Head of caudate nucleus (tissue), 42 donors: ENCODE data around the gene NEUROD2.

ENCODE experiments used
- DNase-seq, 42 donors: peaks; one replicate each; pipeline versions ENCODE4 v3.0.0 to v3.0.0-alpha.2; 2020 to 2021; ENCODE audit warnings: mixed read lengths in 7 of 42
- intact Hi-C: fragments of 100-400 bp; cut with DNase I; formaldehyde crosslinking; loops from one replicate; pipeline ENCODE4 v1.15.0; 2022

The NEUROD2 gene

GRCh38 chr17:39607057-39607850 lies 466 bp downstream of the NEUROD2 start:
- DNase-seq = no peak
- intact Hi-C loops = no loop called here

GRCh38 chr17:39606434-39607056 lies 1.2 kb downstream of the NEUROD2 start:
- intact Hi-C loops = no loop called here
- no peak for DNase-seq

DNA sequence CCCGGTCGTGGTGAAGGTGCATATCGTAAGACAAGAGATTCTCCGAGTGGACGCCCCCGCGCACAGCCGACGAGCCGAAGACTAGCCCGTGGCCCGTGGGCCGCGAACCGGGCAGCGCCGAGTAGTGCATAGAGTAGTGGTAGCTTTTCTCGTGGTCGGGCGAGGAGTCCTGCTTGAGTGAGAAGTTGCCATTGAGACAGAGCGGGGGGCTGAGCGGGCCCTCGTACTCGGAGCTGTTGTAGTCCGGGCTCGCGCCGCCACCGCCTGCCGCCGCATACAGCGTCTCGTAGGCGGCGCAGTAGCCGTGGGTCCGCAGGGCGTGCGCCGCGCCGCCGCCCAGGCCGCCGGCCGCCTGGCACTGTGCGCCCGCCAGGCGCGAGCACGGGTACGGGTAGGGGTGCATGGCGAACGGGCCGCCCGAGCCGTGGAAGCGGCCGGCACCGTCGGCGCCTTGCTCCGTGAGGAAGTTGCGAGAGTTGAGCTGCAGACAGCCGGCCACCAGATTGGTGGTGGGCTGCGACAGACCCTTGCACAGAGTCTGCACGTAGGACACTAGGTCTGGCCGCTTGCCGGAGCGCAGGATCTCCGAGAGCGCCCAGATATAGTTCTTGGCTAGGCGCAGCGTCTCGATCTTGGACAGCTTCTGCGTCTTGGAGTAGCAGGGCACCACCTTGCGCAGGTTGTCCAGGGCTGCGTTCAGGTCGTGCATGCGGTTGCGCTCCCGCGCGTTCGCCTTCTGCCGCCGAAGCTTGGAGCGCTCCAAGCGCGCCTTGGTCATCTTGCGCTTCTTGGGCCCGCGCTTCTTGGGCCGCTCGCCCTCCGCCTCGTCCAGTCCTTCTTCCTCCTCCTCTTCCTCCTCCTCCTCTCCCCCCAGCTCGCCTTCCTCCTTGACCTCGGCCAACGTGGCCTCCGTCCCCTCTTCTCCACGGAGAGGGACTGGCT lies 2.0 kb downstream of the NEUROD2 start:
- DNase-seq = no peak
- intact Hi-C loops = no loop called here

- no peak for DNase-seq
- intact Hi-C loops = no loop called here
Observed at GRCh38 chr17:39604911-39605491, 2.7 kb downstream of the NEUROD2 start.

DNA sequence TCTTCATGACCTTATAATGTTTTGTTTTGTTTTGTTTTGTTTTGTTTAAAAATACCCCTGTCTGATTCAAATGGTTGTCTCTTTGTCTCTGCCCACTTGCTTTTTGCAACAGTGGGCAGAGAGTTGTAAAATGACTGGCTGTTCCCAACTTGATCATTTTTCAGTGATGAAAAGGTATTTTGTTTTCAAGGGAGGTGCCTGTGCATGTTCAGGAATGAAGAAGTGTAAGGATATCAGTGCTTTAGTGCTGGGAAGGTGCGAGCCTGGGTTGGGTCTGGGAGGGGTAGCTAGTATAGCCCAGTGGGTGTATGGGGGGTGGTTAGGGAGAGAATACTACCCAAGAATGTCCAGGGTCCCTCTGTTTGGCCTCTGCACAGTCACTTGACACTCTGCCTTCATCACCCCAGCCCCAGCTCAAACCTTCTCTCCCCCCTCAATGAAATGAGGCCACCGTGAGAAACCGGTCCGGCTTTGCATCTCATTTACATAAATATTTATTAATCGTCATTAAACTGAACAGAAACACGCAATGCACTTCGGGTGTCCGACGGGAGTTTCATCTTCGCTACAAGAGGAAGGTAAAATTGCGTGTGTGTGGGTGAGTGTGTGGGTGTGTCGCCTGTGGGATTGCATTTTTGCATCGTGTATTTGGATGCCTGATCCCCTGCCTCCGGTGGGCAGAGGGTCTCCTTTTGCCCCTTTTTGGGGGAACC lies 4.3 kb downstream of the NEUROD2 start:
- intact Hi-C loops = no loop called here
- DNase-seq = no peak

GRCh38 chr17:39602533-39603303 lies 5.0 kb downstream of the NEUROD2 start:
- intact Hi-C loops = no loop called here
- no peak for DNase-seq

GRCh38 chr17:39601758-39602532 lies 5.8 kb downstream of the NEUROD2 start:
- intact Hi-C loops = no loop called here

GRCh38 chr17:39600997-39601597 lies 6.6 kb downstream of the NEUROD2 start:
- DNase-seq = no peak

More at GRCh38 chr17:39601758-39602532, 5.8 kb downstream of the NEUROD2 start:
- no peak for DNase-seq

DNA sequence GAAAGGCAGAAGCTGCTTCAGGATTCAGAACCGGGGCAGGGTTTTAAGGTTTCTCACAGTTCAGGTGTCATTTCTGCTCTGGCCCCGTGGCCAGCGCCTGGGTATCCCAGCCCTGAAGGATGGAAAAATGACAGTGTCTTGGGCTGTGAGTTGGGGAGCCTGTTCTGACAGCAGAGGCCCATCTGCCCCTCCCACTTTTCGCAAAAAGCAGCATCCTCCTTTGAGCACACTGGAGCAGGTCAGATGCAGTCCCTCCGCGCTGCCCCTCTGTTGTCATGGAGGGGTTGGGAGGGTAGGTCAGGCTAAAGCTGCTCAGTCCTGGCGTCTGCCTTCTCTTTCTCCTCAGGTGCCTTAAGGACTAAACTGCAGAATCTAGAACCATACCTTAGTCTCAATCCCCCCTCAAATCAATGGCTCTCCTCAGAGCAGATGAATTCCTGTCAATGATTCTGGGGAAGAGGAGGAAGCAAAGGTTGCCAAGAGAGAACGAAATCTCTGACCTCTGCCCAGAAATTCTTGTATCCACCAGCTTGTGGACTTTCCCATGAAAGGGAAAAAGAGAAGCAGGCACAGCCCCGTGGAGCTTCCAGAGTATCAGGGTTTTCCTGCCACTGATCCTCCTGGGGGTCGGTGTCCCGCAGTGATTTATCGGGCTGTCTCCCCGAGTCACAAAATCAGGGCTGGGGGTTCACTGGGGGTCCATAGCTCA lies 7.3 kb downstream of the NEUROD2 start:
- DNase-seq = no peak
- intact Hi-C loops = no loop called here

More at GRCh38 chr17:39600997-39601597, 6.6 kb downstream of the NEUROD2 start:
- intact Hi-C loops = no loop called here

DNA sequence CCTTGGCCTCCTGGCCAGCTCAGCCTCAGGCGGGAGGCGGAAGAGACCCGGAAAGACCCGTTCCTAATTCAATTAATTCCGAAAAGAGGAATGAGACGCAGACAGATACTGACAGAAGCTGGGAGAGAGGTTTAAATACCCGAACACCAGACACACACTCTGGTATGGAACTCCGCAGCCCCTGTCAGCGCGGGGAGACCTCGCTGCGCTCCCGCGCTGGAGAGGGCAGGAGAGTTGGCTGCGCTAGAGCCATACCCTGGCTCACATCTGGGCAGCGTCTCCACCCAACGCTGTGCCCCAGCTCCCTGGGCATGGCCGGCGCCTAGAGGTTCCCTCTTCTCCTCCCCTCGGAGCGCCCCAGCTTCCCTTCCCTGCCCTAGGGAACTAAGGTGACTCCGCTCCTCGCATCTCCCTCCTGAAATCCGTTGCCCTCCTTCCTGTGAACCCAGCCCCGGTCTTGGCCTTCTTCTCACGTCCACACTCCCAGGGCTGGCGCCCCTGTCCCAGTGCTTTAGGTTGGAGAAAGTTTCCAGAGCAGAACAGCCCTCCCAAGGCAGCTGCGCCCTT lies 8.0 kb downstream of the NEUROD2 start:
- intact Hi-C loops = no loop called here
- DNase-seq = no peak

DNA sequence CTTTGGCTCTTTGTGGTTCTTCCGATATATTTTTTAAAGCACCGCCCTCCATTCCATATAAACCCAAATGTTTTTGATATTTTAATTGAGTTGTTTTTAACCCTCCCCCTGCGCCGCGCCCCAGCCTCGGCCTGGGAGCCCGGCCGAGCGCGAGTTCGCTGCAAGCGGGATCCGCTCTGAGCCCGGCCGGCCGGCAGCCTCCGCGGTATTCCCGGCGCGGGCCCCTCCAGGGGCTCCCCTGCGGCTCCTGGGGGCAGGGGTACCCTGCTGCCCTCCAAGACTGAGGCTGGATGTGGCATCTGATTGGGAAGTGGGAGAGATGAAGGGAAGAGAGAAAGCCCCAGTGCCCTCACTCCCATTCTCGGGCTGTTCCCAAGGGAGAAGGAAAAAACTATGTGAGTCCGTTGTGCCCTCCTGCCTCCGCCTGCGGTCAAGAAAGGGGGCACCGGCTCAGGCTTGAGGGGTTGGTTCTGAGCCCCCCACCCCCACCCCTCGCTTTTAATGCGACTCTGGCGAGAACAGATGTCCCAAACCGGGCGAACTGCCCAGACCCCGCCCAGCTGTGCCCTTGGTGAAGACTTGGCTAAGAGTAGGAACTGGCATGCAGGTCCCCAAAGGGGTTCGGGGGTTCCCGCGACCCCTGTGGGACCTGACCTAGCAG lies 8.6 kb downstream of the NEUROD2 start:
- DNase-seq = no peak
- intact Hi-C loops = no loop called here

GRCh38 chr17:39598630-39599003 lies 9.1 kb downstream of the NEUROD2 start:
- DNase-seq = no peak
- intact Hi-C loops = no loop called here

DNA sequence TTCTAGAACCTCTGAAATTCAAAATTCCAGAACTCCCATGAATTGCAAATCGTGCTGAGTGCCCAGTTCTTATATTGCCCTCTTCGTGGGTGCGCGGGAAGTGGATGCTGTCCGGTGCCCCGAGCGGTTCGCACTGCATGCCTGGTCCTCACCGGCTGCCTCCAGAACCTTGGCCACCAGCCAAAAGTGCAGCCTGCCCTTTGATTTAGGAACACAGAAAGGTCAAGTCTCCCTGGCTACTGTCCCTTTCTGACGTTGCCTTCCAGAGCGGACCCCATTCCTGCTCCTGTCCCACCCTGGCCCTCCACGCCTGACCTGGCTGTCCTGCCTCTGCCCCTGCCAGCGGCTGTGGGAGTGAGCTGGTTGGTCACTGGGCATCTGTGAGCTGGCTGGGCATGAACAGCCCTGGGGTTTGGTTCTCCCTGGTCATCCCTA lies 9.7 kb downstream of the NEUROD2 start:
- peak in 2 of 42 donors; percentile 23 to 51 for DNase-seq

GRCh38 chr17:39597372-39598046 lies 10.2 kb downstream of the NEUROD2 start:
- intact Hi-C loops = no loop called here
- DNase-seq = no peak

More for the DNA sequence above, 9.7 kb downstream of the NEUROD2 start:
- intact Hi-C loops = no loop called here
